ENCODE results near the gene HOMER2. TPM values are rescaled to one million over a fixed set of nuclear protein-coding genes. Genes with fewer than 3 reads are reported as not detected.

HOMER2 gene
- total and polyA plus RNA-seq, 2 donors (not counting 3 experiments of a cell fraction or from before 2014, with no cell fraction given) = 0.60 to 0.68 TPM

GRCh38 chr15:82810890-82811426, 141.6 kb downstream of the HOMER2 start:
- dilution Hi-C loops (cut with MboI; ENCODE audit: extremely low pct_ligation_motif_present, low sequenced_read_pairs) (no loop called here), intact Hi-C loops (cut with micrococcal nuclease) (loop anchor here (1.0 to 2.0 kb wide), 6 partner anchors 38 to 395 kb away; partner anchors contain the start of genes AP3B2, RAMAC and RPS17)
- Histone ChIP-seq H3K4me2 (ENCODE audit: insufficient read depth, low read length) (peak overlapping the region; percentile 85), H3K27ac (ENCODE audit: insufficient read depth, low read depth, low read length) (peak overlapping the region; percentile 78), H3K36me3 (ENCODE audit: control insufficient read depth in 2 of 2, extremely low read depth in 1 of 2, insufficient read depth in 2 of 2, low read length in 2 of 2) (no peaks in the 10 kb centered on the region), H4K20me1 (replicated peaks; ENCODE audit: control insufficient read depth, extremely low read depth, insufficient read depth, low read length) (no peaks in the 10 kb centered on the region), H3K9me1 (replicated peaks; ENCODE audit: control insufficient read depth, extremely low read depth, insufficient read depth, low read length) (no peaks in the 10 kb centered on the region), H3K9ac (replicated peaks; ENCODE audit: extremely low read depth, insufficient read depth, low read length) (peak overlapping the region; percentile 94), H3K4me3 (replicated peaks in 1 of 3; ENCODE audit: insufficient read depth in 1 of 3, low read depth in 1 of 3, low read length in 3 of 3) (peak overlapping the region; percentile 76 to 90 (median 87)), H3K9me3 (replicated peaks; ENCODE audit: control insufficient read depth, insufficient read depth, low read length) (no peaks in the 10 kb centered on the region), H3K27me3 (ENCODE audit: control insufficient read depth in 2 of 2, insufficient read depth in 2 of 2, low read length in 2 of 2) (no peaks in the 10 kb centered on the region), H3K79me2 (ENCODE audit: control insufficient read depth, insufficient read depth, low read length) (peaks cover 35% of the 10 kb centered on the region), H2AFZ (ENCODE audit: low read depth, low read length) (peak overlapping the region; percentile 31), H3K4me1 (ENCODE audit: control insufficient read depth, extremely low read depth, insufficient read depth, low read length) (no peaks in the 10 kb centered on the region)
- TSS peak; percentile 50 for BruUV-seq (replicated peaks)
- FAIRE-seq (peak; percentile 33), DNase-seq (ENCODE audit: low read depth, low spot score) (peak; percentile 22)
- POLR2A ChIA-PET = interaction anchor here (1.3 to 2.0 kb wide), 3 partner anchors 38 to 271 kb away, joined by 3 to 5 read pairs (median 3); partner anchors contain the start of gene RPS17
- CTCF ChIA-PET = interaction anchor here (0.9 to 2.8 kb wide), 3 partner anchors 22 to 271 kb away, joined by 4 to 9 read pairs (median 6); partner anchors contain the start of gene RPS17
- TF ChIP-seq JUN (IDR thresholded peaks at IDR 0.05; ENCODE audit: borderline replicate concordance, insufficient read depth, insufficient read length, low read depth) (no peak), CTCF (IDR thresholded peaks at IDR 0.05; ENCODE audit: extremely low read depth in 1 of 2, insufficient read depth in 1 of 2, low read depth in 1 of 2, low read length in 2 of 2) (no peak), POLR2A (IDR thresholded peaks at IDR 0.05; ENCODE audit: low read depth, low read length) (no peak), FOS (IDR thresholded peaks at IDR 0.05; ENCODE audit: borderline replicate concordance, insufficient read depth, low read length) (no peak), MAX (IDR thresholded peaks at IDR 0.05; ENCODE audit: insufficient read depth, insufficient read length) (no peak), POLR2AphosphoS5 (IDR thresholded peaks at IDR 0.05; ENCODE audit: insufficient read depth, low read depth, low read length) (no peak)

Data from endothelial cell of umbilical vein (primary cell).